Measurements from ENCODE around the gene LDB2. TPM values are rescaled to one million over a fixed set of nuclear protein-coding genes. Genes with fewer than 3 reads are reported as not detected.

LDB2 gene
- total RNA-seq, 1 experiment from 2014 or later, result 33.5 TPM

GRCh38 chr4:16685536-16685935, 212.9 kb downstream of the LDB2 start:
- peak; percentile 85 for DNase-seq (ENCODE audit: low read depth)

- no peak for DNase-seq (ENCODE audit: low read depth)
Observed at GRCh38 chr4:16684935-16685334, 213.5 kb downstream of the LDB2 start.

GRCh38 chr4:16684097-16684496, 214.3 kb downstream of the LDB2 start:
- peak; percentile 59 for DNase-seq (ENCODE audit: low read depth)

DNA sequence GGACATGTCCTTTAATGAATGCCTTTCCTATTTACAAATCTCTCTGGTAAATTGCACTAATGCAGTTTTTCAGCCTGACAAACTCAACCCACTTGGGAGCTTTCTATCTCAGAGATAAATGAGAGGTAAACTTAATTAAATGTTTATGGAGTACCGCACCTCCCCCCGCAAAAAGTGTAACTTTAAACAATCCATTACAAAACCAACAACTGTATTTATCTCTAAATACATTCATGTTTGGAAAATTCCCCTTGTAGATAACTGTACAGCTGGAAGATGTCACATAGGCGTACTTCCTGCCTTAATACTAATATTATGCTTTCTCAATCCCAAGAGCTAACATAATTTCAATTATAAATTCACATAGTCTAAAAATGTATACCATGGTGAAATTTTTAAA, 215.5 kb downstream of the LDB2 start:
- no peak for DNase-seq (ENCODE audit: low read depth)

- DNase-seq (ENCODE audit: low read depth), result no peak
Observed at GRCh38 chr4:16677001-16677944, 221.2 kb downstream of the LDB2 start.

GRCh38 chr4:16676230-16676770, 222.1 kb downstream of the LDB2 start:
- no peak for DNase-seq (ENCODE audit: low read depth)

- DNase-seq (ENCODE audit: low read depth), result no peak
Observed at GRCh38 chr4:16674082-16674481, 224.4 kb downstream of the LDB2 start.

- DNase-seq (ENCODE audit: low read depth), result no peak
Observed at GRCh38 chr4:16672421-16672820, 226.0 kb downstream of the LDB2 start.

DNA sequence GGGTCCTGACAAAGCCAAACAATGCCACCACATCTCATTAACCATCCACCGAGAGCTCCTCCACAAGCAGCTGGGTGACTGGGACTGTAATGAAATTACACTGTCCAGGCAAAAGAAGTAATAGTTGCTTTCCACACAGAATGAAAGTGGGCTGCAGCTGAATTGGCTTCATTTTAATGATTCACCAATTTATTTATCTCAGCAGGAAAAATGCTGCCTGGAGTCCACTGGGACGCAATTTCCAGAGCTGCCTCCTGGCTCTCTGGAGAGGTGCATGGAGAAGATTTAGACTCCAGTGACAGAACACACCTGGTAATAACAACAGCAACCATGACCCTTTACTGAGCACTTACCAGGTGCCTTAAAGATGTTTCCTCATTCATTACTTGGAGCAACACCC, 226.7 kb downstream of the LDB2 start:
- no peak for DNase-seq (ENCODE audit: low read depth)

DNA sequence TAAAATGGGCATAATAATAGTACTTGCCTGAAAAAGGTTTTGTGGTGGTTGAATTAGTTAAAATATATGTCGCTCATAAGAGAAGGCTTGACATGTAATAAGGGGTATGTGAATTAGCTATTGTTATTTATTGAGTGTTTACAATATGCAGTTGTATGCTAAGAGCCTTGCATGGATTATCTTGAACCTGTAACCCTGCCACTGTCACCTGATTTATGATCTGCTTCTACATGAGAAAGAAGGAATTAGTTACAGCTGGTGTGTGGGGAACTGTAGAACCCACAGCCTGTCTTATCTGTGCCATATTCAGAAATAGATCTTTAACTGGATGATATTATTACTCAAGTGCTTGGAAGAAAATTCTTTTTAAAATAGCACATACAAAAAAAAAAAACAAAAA, 227.7 kb downstream of the LDB2 start:
- DNase-seq (ENCODE audit: low read depth), result no peak

GRCh38 chr4:16669036-16669435, 229.4 kb downstream of the LDB2 start:
- DNase-seq (ENCODE audit: low read depth), result no peak

GRCh38 chr4:16668488-16668887, 230.0 kb downstream of the LDB2 start:
- no peak for DNase-seq (ENCODE audit: low read depth)

GRCh38 chr4:16667464-16667863, 231.0 kb downstream of the LDB2 start:
- peak; percentile 94 for DNase-seq (ENCODE audit: low read depth)

GRCh38 chr4:16665942-16666551, 232.4 kb downstream of the LDB2 start:
- DNase-seq (ENCODE audit: low read depth), result peak; percentile 37

DNA sequence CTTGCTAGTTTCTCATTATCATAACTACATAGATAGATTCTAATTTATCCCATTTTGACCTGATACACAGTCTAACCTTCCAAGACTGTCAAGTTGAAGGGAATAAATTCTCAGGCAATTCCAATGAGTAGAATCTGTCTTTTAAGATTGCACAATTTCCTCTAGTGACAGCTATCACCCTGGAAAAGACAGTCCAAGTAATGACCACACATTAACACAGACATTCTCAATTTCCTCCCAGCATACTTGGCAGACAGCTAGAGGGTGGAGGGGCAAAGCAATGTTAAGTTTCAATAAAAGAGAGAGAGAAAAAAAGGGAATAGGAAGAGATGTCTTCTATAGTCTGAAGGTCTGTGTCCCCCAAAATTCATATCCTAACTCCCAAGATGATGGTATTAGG, 234.7 kb downstream of the LDB2 start:
- DNase-seq (ENCODE audit: low read depth), result peak; percentile 69

DNA sequence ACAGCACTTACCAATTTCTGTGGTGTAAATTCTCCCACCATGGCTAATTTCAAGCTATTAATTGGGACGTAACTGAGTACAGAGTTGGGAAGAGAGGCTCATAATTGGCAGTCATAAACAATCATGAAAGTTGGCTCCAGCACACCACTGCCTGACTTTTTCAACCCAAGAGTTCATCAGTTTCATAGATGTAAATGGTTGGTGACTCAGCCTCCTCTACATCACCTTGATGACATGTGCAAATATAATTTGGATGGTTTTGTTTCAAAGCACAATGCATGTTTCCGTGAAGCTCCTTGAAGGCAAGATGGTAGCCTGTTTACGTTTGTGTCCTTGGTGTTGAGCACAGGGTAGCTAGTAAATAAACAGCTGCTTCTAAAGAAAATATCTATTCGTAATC, 235.1 kb downstream of the LDB2 start:
- peak; percentile 61 for DNase-seq (ENCODE audit: low read depth)

DNA sequence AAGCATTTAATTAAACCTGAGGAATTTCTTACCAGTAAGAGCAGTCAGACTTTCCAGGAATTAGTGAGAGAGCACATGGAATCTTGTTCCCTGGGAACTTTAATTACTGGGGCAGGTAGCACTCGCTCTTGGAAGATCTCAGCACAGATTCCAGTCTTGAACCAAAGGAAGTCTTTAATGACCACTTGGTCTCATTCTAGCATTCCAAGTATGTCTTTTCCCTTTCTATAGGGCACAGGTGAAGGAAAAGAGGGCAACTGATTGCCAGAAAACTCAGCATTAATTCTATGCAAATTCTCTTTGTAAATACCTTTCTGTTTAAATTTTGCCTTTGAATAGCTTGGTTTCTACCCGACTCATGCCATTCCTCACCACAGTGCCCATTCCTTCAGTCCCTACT, 236.6 kb downstream of the LDB2 start:
- peak; percentile 41 for DNase-seq (ENCODE audit: low read depth)

- no peak for DNase-seq (ENCODE audit: low read depth)
Observed at GRCh38 chr4:16660656-16661055, 237.8 kb downstream of the LDB2 start.

- no peak for DNase-seq (ENCODE audit: low read depth)
Observed at GRCh38 chr4:16659694-16660093, 238.8 kb downstream of the LDB2 start.

- no peak for DNase-seq (ENCODE audit: low read depth)
Observed at GRCh38 chr4:16659079-16659478, 239.4 kb downstream of the LDB2 start.

DNA sequence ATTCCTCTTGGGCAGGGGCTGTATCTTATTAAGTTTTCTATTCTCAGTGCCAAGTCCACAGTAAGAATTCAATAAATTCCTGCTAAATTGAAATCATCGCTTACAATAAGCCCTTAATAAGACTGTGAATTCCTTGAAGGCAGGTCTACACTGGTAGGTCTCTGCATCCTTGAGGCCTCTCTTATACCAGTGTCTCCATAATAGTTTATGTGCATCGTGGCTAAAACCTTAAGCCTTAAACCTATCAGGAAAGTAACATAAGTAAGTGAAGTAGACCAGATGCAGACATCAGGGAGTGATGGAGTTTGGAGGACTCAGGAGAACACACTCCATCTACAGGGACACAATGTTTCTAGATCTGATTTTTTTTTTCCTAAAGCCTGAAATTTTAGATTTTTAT, 240.3 kb downstream of the LDB2 start:
- DNase-seq (ENCODE audit: low read depth), result no peak

- DNase-seq (ENCODE audit: low read depth), result no peak
Observed at GRCh38 chr4:16655111-16655510, 243.3 kb downstream of the LDB2 start.

DNA sequence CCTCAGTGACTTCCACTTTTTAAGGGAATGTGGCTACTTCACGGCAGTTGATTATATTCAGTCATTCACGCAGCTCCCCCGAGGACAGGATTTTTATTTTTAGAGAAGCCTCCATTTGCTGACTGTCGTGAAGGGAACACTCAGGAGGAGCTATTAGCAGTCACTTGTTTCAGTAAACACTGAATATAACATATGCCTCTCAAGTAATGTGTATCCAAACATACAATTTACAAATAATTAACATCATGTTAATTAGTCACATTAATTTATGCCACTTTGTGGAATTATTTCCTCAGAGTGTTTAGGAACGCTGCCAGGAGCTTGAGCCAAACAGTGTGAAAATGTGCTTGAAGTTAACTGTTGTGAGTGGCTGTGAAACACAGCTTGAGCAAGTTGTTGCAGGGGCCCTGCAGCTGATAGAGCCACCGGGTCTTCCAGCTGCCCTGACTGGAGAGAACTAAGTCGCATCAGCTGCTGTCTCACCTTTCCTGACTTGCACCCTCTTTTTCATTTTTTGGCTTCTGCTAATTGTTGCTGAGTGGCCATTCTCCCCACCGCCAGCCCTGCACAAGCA, 245.6 kb downstream of the LDB2 start:
- no peak for DNase-seq (ENCODE audit: low read depth)

Measured in M059J (cell line).